ENCODE data around the gene KIAA0825.

KIAA0825 gene

DNA sequence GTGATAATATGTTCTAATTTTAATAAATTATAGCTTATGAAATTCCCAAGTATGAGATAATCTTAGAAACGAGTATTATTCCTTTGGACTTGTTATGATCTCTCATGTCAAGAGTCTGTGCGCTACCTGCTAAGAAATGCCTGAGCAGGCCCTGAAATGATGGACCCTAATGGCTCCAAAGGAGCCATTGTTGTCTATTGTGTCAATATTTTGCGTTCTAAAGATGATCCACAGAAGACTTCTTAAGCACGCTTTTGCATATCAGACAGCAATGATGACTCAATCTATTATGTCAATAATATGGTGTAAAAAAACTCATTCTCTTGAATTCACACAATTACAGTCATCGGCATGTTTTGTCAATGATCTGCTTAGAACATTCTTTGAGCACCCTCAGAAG, 306.1 kb downstream of the KIAA0825 start:
- no peak for DNase-seq (ENCODE audit: low read depth in 3 of 3)

DNA sequence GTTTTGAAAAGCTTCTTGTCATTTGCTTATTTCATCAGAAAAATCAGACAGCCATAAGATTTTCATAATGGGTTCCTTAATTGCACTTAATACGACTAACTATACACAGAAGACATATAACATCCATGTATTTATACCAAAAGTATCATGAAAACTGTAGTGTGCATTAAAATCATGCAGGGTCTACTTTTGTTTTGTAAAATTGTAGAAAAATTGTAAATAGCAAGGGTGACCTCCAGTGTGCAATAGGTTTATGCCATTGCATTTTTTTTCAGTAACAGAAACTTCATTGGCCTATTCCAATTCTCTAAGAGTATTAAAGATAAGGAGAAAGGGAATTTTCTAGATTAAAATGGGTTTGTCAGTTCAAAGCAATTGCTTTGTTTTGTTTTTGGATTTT, 307.6 kb downstream of the KIAA0825 start:
- DNase-seq (ENCODE audit: low read depth in 3 of 3) = no peak

DNA sequence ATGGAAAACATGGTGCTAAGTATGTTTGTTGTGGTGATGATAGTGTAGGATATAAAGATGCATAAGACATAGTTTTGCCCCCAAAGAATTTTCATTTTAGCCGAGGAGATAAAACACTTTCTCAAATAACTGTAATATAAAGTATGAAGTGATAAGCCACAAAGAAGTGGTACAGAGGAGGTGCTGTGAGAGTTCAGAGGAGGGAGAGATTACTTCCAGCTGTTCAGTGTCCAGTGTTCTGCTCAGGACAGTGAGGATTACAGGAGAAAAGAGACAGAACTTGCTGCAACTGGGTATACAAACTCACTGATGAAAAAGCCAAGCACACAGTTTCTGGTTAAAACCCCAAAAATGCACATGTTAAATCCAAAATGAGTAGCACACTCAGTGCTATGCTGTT, 309.3 kb downstream of the KIAA0825 start:
- DNase-seq (ENCODE audit: low read depth in 3 of 3) = no peak

DNA sequence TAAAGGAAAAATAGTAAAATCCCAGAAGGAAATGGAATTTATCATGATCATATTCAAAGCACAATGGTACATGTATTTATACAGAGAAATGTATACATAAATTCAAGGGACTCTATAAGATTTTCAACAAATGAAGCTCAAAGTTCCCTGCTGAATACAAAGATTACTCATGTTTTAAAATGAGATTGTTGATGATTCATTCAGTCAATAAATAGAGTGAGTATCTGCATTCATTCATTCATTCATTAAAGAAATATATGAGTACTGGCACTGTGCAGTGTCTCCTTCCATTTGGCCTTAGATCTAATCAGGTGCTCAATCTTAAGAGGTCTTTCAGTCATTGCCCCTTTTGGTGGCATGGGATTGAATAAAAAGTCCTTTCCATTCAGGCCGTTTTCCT, 310.0 kb downstream of the KIAA0825 start:
- DNase-seq (ENCODE audit: low read depth in 3 of 3) = no peak

DNA sequence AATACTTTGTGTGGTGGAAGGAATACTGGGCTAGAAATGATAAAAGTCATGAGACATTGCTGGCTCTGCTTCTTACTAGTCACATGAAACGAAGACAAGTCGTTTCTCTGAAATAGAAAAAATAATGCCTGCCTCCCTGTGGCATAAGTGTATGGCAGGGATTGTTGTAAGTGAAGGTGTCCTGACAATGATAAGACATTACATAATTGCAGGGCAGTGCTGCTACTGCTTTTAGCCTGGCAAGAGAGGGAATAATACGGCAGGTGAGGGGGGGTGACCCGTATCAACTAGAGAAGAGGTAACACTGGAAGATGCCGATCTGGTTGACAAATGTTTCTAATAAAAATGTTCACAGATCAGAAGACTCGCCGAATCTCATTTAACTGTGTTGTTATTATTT, 314.3 kb downstream of the KIAA0825 start:
- DNase-seq (ENCODE audit: low read depth in 3 of 3) = no peak

DNA sequence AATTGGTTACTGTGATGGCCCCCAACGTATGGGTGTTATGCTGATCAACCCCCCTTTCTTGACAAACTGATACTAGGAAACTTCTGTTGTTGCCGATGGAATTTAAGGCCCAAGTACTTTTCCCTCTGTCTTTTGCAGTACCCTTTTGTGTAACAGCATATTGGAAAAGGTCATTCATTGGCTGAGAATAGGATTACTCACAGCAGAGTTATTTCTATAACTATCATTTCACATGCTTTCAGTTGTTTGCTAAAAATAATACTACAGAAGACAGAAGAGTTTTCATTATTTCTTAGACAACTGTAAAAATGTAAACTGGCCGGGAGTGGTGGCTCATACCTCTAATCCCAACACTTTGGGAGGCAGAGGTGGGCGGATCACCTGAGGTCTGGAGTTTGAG, 329.5 kb downstream of the KIAA0825 start:
- DNase-seq (ENCODE audit: low read depth in 3 of 3) = no peak

DNA sequence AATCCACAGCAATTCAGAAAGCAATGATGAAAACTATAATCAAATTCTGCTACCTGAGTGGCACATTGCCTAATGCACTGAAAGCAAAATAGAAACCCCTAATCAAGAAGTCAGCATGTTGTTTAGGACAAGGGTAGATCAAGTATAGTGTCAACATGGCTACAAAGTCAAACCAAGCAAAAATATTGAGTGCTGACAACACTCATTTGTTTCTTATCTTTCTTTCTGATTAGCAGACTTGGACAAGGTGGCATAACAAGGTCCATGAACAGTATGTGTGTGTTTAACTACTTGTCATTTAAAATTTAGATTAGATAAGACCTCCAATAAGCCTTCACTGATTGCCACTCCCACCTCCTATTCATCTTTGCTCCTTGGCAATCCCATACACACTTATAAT, 332.4 kb downstream of the KIAA0825 start:
- DNase-seq (ENCODE audit: low read depth in 3 of 3) = no peak

DNA sequence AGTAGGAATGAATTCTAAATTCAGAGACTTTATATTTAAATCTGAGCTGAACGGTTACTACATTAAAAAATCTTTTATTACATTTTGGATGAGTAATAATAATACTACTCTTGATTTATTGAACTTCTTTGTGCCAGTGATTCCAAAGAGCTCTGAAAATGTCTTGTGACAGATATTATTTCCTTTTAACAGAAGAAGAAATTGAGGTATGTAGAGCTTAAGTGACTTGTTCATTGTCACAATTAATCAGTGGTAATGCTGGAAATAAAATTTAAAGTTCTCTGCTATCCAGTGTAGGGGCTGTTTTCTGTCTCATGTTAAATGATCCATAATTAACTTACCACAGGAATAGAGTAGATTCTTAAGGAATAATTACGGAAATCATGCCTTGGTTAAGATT, 335.3 kb downstream of the KIAA0825 start:
- no peak for DNase-seq (ENCODE audit: low read depth in 3 of 3)

DNA sequence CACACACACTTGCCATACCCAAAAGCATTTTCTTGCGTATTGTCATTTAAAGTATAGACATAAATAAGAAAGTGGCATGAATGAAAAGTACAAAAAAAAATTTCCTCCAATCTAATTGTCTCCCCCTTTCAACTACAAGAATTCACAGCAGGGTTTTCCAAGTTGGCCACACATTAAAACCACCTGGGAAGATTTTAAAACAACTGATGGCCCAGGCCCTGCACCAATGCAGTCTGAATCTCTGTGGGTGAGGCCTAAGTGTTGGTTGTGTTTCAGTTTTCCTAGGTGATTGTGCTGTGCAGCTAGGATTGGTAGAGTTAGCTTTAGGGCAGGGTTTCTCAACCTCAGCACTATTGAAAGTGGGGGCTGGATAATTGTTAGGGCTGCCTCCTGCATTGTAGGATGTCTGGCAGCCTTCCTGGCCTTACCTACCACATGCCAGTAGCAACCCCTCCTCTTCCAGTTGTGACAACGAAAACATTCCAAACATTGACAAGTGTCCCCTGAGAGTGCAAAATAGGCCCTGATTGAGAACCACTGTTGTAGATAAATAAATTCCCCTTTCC, 337.1 kb downstream of the KIAA0825 start:
- DNase-seq (ENCODE audit: low read depth in 3 of 3) = no peak

DNA sequence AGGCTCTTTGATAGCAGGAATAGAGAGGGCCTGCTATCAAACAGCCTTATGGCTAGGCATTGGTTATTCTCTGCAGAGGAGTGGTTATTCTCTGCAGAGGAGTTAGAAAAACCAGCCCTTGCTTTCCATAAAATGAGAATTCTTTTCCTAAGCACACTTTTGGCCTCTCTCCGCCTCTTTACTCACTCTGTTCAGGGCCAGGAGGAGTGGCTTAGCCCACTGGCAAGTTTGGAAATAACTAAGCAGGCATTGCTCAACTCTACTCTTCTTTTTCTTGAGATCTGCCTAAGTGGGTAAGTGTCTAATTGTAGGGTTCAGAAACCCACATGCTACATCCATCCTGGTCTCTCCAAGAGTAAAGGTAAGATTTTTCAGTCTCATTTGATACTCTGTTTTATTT, 341.7 kb downstream of the KIAA0825 start:
- DNase-seq (ENCODE audit: low read depth in 3 of 3) = no peak

DNA sequence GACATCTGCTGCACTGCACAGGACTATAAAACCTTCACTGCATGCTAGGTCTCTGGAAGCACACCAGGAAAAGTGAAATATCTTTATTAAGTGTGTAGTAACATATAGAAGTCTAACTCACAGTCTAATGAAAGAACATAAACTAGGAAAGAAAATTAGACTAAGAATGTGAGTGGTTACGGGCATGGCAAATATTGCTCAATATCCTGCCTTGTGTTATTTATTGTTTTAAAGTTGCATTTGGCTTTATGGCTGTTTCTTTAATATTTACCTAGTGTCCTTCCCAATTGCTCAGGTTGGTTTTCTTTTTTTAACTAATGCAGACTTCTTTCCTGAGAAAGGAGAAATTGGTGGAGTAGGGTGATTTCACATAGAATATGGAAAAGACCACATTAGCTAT, 342.4 kb downstream of the KIAA0825 start:
- DNase-seq (ENCODE audit: low read depth in 3 of 3) = no peak

DNA sequence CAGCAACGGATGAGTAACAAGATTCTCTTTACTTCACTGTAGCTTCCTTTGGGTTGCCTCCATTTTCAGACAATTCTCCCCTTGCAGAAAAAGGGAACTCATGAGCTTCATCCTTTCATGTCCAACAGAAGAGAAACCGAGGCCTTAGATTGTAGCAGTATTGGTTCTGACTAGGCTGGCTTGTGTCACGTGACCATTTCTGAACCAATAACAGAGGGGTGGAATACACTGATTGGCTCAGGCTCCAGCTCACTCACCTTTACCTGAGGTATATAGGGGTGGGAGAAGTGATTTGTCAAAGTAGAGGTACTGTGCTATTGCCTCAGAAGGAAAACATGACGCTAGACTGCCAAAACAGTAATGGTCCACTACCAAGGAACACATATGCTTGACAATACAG, 343.7 kb downstream of the KIAA0825 start:
- no peak for DNase-seq (ENCODE audit: low read depth in 3 of 3)

DNA sequence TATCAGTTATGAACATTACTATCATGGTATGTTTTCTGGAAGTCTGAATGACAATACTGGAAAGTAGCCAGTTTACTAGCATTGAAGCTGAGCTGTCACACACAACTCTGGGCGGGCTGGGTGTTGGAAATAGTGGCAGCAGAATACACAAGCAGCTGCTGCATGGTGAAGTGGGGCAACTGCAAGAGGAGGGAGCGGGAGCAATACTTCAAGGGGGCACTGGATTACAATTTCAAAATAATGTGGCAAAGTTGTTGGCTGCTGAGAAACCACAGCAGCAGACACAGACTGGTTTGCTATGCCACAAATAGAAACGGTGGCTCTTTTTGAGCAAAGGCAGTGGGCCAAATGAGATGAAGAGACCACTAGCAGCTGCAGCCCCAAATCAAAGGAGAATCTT, 350.2 kb downstream of the KIAA0825 start:
- DNase-seq (ENCODE audit: low read depth in 3 of 3) = no peak

DNA sequence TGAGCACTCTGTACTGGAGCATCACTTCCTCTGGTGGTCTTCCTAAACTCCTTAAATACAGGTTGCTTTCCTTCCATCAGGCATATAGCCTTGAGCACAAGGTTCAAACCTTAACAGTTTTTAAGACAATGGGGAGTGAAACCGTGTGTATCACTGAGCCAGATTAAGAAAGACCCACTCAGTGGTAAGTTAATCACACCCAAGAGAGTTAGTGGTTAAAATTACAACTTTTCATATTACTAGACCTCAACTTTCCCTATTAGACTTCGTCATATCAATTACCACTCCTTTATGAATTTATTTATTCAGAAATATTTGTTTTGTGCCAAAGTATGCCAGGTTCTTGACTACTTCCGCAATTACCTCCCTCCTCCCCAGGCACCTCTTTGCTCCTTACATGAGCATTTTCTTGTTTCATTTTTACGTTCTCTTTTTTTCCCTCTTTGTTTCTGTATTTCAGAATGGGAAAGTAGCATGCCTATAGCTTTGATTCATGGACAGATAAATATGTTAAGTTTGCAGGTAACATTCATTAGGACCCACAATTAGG, 351.0 kb downstream of the KIAA0825 start:
- DNase-seq (ENCODE audit: low read depth in 3 of 3) = no peak

DNA sequence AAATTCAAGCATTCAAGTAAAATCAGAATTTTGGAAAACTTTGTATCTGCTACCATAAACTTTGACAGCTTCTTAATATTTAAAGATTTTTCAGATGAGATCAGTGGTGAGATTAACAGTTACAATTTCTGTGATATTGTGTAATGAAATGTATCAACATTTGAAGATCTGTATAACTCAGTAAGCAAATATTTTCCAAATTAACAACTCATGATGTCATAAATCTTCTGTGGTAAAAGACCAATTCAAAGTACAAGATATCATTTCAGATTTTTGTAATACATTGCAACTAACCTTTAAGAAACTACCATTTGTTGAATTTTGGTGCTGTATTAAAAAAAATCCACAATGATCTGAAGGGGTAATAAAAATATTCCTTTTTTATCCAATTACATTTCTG, 352.2 kb downstream of the KIAA0825 start:
- DNase-seq (ENCODE audit: low read depth in 3 of 3) = no peak

DNA sequence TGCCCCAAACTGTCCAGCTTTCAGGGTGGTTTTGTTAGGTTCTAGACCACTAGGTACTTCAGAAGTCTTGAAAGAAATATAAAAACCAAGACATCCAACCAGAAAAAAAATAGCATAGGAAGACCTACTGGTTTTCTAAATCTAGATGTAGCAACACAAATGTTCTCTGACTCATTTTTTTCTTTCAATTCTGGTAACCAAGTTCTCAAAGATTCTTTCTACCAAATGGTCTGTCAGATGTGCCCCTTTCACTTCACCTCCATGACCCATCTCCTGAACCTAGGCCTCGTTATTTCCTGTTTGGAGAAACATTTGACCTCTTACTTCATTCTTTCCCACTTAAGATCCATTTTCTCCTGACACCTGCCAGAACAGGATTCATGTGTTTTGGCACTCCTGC, 355.3 kb downstream of the KIAA0825 start:
- no peak for DNase-seq (ENCODE audit: low read depth in 3 of 3)

DNA sequence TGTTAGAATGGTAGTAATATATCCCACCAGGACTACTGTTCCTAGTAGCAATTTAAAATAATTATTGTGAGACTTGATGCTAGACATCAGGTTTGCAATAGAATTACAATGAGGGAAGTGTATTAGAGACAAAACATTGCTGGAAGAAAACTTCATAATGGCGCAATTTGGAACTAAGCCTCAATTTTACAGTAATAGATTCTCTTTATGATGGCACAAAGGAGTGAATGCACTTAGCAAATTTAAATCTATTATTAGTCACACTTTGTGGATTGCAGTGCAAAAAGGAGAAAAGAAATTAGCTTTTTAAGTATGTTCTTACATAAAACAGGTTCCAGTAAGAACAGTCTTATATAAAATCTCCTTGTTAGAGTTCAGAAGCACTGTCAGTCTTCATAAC, 358.3 kb downstream of the KIAA0825 start:
- no peak for DNase-seq (ENCODE audit: low read depth in 3 of 3)

DNA sequence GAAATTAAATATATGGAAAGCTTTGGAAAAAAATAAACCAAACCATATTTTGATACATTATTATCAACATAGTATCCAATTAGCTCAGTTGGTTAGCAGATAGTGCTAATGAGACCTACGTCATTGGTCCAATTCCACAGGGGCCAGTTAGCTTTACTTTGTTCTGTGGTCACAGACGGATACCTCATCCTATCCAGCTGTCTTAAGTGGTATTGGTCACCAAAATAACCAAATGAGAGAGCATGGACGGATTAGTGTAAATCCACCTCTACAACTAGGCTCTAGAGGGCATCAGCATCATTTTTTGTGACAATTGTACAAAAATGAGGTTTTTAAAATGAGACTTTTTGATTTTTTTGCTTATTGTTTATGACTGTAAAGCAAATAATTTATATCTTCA, 364.2 kb downstream of the KIAA0825 start:
- DNase-seq (ENCODE audit: low read depth in 3 of 3) = no peak

DNA sequence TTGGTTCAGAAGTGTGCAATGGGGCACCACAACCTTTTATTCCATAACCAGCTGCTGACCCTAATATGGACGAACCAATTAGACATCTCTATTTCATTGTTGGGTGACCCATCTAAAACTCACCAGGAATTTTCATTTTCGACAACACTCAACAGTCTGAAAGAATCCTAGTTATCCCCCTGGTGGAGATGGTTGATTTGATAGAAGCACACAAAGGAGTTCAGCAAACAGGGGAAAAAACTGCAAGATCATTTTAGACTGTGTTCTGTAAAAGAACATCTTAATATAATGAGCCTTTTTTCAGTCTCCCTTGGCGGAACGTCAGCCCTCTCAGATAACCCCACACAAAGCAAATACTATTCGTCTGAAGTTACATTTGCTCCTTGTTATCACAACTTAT, 367.4 kb downstream of the KIAA0825 start:
- DNase-seq (ENCODE audit: low read depth in 3 of 3) = no peak

DNA sequence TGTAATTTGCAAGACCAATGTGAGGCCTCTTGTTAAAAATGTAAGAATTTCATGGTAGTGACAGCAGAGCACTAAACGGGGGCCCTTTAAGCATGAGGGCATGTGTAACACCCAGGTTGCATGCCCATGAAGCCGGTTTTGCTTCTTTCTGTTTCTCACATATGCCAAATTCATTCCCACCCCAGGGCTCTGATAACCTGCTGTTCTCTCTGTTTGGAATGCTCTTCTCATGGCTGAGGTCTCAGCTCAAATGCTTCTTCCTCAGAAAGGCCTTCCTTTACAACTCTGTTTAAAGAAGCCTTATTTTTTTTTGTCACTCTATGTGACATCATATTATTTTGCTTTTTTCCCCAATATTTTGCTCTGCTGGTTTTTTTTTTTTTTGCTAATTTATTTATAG, 369.0 kb downstream of the KIAA0825 start:
- DNase-seq (ENCODE audit: low read depth in 3 of 3) = no peak

DNA sequence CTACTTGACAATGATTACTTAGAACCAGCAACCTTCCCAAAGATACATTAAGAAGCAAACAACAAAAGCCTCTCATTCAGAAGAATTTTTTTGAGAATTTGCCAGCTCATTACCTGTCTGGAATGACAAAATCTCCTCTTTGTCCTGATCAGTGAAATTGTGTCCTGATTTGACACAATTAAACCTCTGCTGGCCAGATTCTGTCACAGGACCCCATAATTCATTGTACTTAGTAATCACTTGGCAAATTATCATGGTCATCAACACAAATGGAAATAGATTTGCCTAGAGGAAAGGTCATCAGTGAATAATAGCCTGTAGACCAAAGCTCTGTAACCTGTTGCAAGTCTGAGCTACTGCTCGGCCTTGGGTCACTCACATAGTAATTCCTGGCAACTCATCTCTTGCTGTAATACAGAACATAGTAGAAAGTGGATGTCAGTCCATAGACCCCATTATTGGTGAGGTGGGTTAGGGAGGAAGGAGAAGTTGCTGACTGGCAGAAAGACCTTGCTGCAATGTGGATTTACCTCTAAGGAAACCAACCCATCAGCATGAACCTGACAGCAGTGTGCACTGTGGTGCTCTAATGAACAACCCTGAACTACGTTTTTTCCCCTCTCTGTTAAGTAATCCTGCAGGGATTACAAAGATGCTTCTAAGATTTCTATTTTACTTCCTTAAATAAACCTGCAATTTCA, 370.1 kb downstream of the KIAA0825 start:
- no peak for DNase-seq (ENCODE audit: low read depth in 3 of 3)

DNA sequence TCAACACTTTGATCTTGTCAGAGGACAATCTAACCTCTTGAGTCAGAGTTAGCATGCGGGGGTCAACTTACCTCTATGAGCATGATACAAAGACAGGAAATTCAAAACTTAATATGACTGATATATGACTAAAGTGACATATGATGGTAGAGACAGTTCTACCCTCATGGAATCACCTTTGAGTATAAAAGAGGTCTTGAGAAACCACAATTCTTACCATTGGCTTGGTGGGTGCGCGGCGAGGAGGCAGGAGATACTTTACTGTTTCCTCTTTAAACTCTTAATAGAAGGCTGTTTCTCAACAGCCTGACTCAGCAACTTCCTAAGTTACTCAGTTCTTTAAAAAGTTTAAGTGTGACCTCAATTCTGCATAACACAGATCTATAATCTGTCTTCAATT, 372.8 kb downstream of the KIAA0825 start:
- no peak for DNase-seq (ENCODE audit: low read depth in 3 of 3)

DNA sequence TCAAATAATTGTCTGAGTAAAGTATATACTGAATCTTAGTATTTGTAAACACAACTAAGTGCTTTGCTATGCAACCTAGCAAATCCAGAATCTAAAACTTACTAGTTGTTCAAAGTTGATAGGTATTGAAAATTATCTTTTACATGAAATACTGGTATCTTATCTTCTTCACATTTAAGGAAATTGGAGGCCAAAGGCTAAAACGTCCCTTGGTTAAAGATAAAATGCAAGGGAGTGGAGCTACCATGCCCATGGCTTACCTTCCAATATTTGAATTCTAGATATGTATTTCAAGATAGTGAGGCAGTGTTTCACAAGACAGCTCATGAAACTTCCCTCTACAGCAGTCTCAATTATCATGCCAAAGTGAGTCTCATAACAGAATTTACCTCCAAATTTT, 373.5 kb downstream of the KIAA0825 start:
- no peak for DNase-seq (ENCODE audit: low read depth in 3 of 3)

DNA sequence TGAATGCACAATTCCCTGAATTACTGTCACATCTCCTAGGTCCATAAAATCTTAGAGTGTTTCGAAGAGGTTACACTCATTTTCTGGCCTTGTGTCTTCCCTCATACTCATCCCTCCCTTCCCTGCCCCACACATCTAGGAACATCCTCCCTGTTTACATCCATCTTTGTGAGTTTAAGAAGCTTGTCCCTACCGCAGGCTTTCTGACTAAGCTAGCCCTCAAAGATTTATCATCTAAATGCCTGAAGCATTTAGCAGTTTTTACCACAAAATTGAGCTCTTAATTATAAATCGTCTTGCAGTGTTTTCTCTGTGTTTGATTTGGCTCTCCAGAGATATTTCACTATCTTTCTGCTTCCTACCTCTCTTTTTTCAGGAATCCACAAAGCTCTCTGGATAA, 374.8 kb downstream of the KIAA0825 start:
- DNase-seq (ENCODE audit: low read depth in 3 of 3) = no peak

All from stimulated activated CD4-positive, alpha-beta T cell treated with anti-CD3 and anti-CD28 coated beads, TNF-alpha, amount 100 ng/mL, for 4 hours (primary cell).